Mucosa of gallbladder (tissue), 1 donor: ENCODE data around the gene CCDC97. TPM values are rescaled to one million over a fixed set of nuclear protein-coding genes. Genes with fewer than 3 reads are reported as not detected.
"Not testable (repeated sequence)": the region's sequence is repeated elsewhere in the genome, so short reads cannot be mapped to it uniquely, and the experiment has no call there.

ENCODE experiments used
- DNase-seq: peaks from one replicate; pipeline ENCODE4 v3.0.0-alpha.2; 2020; ENCODE audit warnings: low spot score
- total RNA-seq: library from RNA; stranded (reverse); gene quantifications from one replicate; pipeline ENCODE4 v1.2.1, GENCODE V29; 2021
- donor health status: DM: no; HTN: no; CAD: no.

Gene CCDC97
- total RNA-seq, 1 donor from 2014 or later = 26.2 TPM

DNA sequence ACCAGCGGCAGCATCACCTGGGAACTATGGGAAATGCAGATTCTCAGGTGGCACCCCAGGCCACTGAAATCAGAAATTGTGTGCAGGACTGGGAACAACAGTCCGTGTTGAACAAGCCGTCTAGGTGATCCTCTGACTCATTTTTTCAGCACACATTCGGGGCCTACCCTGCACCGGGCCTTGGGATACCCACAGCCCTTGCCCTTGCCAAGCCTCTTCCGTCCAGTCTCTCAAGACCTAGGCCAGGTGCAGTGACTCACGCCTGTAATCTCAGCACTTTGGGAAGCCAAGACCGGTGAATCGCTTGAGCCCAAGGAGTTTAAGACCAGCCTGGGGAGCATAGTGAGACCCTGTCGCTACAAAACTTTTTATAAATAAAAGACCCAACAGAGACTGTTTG is 25.5 kb downstream of the CCDC97 start:
- DNase-seq = no peak

GRCh38 chr19:41339936-41340335 is 30.0 kb downstream of the CCDC97 start:
- no peak for DNase-seq

DNA sequence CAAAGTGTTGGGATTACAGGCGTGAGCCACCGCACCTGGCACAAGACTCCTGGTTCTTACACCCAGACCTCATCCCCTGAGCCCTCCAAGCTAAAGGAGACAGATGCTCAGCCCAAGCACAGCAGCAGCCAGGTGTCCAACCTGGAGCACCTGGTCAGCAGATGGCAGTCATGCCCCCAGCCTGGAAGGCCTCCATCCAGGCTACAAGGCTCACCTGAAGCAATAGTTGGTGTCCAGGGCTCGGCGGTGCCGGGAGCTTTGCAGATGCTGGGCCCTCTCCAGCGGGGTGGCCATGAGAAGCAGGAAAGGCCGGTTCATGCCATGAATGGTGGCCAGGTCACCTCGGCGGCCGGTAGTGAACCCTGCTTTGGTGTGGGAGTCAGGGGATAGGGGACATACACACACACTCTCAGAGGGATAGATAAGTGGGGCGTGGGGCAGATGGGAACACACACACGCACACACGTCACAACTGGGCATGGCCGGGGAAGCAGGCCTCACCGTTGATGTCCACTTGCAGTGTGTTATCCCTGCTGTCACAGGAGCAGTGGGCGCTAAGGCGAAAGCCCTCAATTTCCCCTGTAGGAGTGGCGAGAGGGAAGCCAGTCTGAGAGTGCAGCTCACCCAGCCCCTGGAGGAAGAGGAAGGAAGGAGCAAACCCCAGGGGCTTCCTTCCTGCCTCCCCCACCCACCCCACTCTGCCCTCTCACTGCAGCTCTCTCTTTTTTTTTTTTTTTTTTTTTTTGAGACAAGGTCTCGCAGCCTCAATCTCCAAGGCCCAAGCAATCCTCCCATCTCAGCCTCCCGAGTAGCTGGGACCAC is 31.9 kb downstream of the CCDC97 start:
- no peak for DNase-seq

DNA sequence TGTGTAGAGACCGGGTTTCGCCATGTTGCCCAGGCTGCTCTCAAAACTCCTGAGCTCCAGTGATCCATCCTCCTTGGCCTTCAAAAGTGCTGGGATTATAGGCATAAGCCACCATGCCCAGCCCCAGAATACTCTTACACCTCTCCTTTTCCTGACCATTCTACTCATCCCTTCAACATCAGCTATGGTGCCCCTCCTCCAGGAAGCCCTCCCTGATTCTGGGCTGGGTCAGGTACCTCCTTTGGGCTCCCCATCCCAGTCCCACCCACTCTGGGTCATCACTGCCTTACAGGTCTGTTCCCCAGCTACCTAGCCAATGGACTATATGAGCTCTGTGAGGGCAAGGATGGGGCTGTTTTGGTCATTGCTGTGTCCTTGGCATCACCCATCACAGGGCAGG is 34.2 kb downstream of the CCDC97 start:
- no peak for DNase-seq

DNA sequence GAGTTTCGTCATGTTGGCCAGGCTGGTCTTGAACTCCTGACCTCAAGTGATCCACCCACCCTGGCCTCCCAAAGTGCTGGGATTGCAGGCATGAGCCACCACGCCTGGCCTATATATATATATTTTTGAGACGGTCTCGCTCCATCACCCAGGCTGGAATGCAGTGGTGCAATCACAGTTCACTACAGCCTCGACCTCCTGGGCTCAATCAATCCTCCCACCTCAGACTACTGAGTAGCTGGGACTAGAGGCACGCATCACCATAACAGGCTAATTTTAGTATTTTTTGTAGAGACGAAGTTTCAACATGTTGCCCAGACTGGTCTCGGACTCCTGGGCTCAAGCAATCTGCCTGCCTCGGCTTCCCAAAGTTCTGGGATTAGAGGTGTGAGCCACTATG is 36.9 kb downstream of the CCDC97 start:
- not testable (repeated sequence) for DNase-seq

DNA sequence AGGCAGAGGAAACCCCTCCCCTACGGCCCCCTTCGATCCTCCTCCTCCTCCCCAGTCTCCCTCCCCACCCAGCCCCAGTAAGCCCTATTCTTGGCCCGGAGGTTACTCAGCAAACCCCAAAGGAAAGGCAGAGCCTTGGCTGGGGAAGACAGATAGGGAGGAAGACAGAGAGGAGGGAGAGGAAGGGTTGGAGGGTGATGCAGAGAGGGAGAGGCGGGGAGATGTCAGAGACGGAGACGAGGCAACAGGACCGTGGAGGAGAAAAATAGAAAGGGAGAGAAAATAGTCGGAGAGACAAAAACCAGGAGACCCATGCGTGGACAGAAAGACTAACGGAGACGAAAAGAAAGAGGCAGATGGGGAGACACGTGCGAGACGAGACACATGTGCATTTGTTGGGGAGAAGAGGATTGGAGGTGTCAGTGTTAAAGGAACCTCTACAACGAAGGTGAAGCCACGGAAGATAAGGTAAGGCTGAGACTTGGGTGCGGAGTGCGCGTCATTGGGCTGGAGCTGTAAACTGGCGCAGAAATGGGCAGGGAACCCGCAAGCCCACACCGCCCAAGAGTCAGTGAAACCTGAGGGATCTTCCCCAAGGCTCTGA is 40.9 kb downstream of the CCDC97 start:
- no peak for DNase-seq

DNA sequence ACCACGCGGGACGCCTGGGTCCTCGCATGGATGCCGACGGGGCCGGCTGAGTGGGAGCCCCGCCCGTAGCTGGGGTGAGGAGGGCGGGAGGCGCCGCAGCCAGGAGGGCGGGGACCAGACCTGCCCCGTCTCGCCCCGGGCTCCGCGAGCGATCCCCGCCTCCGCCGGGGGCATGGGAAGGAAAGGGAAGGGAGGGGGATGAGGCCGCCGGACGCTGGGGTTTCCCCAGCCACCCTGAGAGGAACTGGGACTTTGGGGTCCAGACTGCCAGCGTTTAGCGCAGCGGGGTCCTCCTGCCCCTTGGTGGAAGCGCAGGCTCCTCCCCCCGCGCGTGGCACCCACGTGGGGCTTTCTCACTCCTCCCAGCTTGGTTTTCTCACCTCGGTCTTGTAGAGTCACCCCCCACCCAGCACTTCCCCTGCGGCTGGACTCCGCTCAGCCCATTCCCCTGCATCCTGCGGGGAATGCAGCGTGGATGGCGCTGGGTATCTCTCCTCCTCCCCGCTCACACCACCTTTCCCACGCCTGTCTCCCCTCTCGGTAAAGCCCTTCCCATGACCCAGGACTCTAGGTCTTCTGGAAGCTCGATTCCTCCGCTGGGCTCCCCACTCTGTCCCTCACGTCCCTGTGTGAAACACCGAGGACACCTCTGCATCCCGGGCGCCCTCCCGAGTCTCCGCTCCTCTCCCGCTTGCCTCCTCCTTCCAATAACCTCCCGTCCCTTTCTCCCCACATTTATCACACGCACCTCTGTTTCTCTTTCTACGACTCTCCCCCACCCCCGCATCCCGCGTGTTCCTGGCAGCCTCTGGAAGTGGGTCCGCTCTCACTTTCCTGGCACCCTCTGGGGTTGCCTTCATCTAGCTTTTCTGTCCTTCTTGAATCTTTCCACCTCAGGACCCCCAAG is 41.6 kb downstream of the CCDC97 start:
- DNase-seq = no peak

DNA sequence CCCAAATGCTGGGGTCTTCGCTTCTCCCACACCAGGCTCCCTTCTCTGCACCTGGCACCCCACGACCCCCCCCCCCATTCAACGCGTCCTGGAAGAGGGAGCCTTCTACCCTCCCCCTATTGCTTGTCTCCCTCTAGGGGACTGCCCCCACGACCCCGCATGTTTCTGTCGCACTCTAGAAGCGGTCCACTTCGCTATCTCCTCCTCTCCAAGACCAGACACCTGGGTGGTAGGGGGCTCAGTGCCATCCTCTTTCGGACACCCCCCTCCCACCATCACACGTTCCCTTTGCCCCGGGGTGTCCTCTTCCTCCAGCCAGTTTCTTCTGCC is 42.3 kb downstream of the CCDC97 start:
- DNase-seq = no peak

DNA sequence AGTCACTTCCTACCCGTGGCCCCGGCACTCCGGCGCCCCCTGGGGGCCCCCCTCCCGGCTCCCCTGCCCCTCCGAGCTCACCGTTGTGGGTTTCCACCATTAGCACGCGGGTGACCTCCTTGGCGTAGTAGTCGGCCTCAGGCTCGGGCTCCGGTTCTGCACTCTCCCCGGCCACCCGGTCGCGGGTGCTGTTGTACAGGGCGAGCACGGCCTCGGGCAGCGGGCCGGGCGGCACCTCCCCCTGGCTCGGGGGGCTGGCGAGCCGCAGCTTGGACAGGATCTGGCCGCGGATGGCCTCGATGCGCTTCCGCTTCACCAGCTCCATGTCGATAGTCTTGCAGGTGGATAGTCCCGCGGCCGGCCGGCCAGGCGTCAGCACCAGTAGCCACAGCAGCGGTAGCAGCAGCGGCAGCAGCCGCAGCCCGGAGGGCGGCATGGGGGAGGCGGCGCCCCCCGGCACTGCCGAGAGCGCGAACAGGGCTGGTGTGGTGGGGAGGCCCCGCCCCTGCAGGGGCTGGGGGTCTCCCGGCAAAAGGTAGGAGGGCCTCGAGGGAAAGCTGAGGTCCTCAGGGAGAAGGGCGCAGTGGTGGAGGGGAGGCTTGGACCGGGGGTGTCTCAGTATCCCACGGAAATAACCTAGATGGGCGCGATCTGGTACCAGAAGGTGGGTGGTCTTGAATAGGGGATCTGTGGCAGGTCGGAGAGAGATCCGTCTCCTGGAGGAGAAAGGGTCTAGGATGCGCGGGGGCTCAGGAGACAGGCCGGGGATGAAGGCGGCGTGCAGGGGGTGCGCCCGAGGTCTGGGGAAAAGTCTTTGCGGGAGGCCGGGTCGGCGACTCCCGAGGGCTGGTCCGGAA is 42.9 kb downstream of the CCDC97 start:
- DNase-seq = no peak

DNA sequence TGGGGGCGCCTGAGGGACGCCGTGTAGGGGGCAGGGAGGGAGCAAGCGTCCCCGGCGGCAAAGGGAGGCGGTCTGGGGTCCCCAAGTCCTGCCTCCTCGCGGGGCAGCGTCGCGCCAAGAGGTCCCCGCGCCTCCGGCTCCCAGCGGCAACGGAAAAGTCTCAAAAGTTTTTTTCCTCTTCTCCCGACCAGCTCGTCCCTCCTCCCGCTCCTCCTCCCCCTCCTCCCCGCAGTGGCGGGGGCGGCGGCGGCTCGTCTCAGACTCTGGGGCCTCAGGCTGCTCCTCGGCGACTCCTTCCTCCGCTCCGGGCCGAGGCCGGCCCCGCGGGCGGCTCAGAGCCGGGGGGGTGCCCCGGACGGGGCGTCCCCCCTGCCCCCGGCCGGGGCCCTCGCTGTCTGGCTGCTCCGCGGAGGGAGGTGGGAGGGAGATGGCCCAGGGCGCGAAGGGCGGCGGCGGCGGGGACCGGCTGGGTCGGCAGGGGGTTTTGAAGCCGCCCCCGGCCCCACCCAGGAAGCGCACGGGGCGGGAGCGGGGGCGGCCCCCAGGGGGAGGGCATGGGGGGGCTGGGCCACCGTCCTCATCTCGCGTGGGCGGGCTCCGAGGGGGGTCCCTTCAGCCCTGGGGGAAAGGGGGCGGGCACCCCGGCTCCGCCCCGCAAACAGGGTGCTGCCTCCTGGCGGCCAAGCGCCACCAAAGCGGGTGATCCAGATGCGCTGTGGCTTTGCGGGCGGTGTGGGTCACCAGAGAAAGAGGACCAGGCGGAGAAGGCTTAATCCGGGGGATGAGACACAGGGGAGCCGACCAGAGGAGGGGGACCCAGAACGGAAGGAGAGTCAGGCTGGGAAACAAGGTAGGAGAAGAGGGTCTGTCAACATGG is 43.7 kb downstream of the CCDC97 start, which contains the start of gene TGFB1:
TSS of gene TGFB1 (minus strand) at position 457 of the 877 bp plus-strand sequence. CDS start 878 bp downstream, outside the sequence.
- DNase-seq = peak; percentile 85

GRCh38 chr19:41354343-41354953 is 44.5 kb downstream of the CCDC97 start:
- no peak for DNase-seq

GRCh38 chr19:41355035-41355434 is 45.1 kb downstream of the CCDC97 start:
- DNase-seq = no peak

GRCh38 chr19:41355802-41356201 is 45.8 kb downstream of the CCDC97 start:
- no peak for DNase-seq

DNA sequence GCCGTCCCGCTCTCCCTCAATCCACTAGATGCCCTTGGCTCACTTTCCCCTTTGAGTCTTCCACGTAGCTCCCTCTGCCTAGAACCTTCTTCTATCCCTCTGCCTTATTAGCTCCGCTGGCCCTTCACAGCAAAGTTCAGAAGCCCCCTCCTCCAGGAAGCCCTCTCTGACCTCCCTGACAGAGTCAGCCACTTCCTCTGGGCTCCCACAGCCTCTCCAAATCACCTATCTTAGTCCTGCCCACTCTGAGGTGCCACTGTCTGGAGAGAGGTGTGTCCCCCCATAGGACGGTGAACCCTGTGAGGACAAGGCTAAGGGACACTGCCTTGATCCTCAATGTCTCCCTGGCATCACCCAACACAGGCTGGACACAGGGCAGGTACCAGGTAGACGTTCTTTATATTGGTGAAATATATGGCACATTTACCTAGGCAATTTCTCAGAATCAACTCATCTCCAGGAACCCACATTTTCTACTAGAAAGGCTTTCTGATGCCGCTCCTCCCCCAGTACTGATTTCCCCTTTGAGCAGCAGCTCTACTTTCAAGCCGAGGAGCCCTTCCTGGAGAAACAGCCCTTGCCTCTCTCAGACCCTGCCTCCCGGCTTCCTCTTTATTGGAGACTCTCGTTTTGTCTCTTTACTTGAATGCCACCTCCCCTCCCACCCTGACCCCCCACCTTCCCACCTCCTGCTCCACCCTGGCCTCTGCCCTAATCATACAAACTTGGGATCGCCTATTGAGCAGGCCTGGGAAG is 47.2 kb downstream of the CCDC97 start:
- DNase-seq = no peak

DNA sequence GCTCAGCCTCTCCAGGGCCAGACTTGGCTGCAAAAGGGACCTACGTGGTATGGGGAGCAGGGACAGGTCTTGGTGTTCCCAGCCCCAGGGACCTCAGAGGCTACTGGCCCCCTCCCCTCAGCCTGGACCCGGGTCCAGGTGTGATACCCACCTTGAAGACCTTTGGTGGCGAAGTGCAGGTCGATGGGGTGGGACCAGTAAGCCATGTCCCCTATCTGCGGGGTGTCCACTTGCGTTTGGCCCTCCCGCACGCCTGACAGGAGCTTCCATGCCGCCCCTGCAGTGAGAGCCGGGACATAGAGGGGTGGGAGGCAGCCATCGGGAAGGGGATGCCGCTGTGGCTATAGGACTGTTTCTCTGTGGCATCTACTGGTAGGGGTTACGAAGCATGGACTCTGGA is 47.8 kb downstream of the CCDC97 start:
- DNase-seq = no peak

GRCh38 chr19:41359741-41360140 is 49.8 kb downstream of the CCDC97 start:
- no peak for DNase-seq

DNA sequence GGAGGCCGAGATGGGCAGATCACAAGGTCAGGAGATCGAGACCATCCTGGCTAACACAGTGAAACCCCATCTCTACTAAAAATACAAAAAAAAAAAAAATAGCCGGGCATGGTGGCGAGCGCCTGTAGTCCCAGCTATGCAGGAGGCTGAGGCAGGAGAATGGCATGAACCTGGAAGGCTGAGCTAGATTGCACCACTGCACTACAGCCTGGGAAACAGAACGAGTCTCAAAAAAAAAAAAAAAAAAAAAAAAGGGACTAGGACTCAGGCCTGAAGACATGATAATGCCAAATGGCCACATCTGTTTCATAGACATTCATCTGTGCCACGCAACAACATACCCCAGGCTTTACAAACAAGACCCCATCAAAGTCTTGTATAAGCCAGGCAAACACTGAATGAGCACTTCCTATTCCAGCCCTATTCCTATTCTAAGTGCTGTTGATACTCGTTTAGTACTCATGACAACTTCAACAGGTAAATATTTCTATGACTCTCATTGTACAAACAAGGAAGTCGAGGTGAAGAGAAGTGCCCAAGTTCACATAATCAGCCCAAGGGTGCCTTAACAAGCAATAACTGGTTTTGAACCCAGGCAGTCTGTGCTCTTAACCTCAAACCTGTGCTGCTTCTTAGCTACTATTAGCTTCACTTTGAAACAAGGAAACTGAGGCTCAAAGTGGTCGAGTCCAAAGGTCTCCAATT is 52.3 kb downstream of the CCDC97 start:
- no peak for DNase-seq

GRCh38 chr19:41363371-41363752 is 53.4 kb downstream of the CCDC97 start:
- DNase-seq = no peak
